Ishikawa (cell line): ENCODE results near the gene LCE6A.

ENCODE experiments used
- CEBPB ChIP-seq: IDR thresholded peaks from 2 replicates; pipeline ENCODE4 v1.6.1; 2012
- CREB1 ChIP-seq: IDR thresholded peaks from 2 replicates; pipeline ENCODE4 v1.6.1; 2012; ENCODE audit warnings: low read depth
- MAX ChIP-seq: IDR thresholded peaks from 2 replicates; pipeline ENCODE4 v1.6.1; 2012
- NFIC ChIP-seq: IDR thresholded peaks from 2 replicates; pipeline ENCODE4 v1.6.1; 2012
- REST ChIP-seq: IDR thresholded peaks from 2 replicates; pipeline ENCODE4 v1.6.1; 2012; ENCODE audit warnings: low read depth, mild to moderate bottlenecking
- YY1 ChIP-seq: IDR thresholded peaks from 2 replicates; pipeline ENCODE4 v1.6.1; 2012; ENCODE audit warnings: low read depth

- no peak for TF ChIP-seq MAX
- TF ChIP-seq YY1 = no peak
- no peak for TF ChIP-seq REST
- TF ChIP-seq NFIC = no peak
- TF ChIP-seq CEBPB = no peak
- no peak for TF ChIP-seq CREB1
These were observed 35.4 kb downstream of the LCE6A start, which contains the start of gene SMCP for GRCh38 chr1:152878042-152878441.
